Peyer's patch (tissue), 4 donors: ENCODE results near the gene PPFIBP1. TPM values are rescaled to one million over a fixed set of nuclear protein-coding genes. Genes with fewer than 3 reads are reported as not detected.

ENCODE experiments used
- DNase-seq, 3 donors: peaks; one replicate each; pipeline ENCODE4 v3.0.0-alpha.2; 2017 to 2019
- H3K27ac ChIP-seq, 4 donors: fragments of 200-600 bp; sonication (generic); one replicate each; pipeline ENCODE4 v1.5.1; 2016 to 2019
- H3K27me3 ChIP-seq, 2 donors: fragments of 200-600 bp; sonication (generic); one replicate each; pipeline ENCODE4 v1.5.1; 2019
- H3K36me3 ChIP-seq, 3 donors: fragments of 200-600 bp; sonication (generic); one replicate each; pipeline ENCODE4 v1.5.1; 2016 to 2019
- H3K4me1 ChIP-seq, 4 donors: fragments of 200-600 bp; sonication (generic); one replicate each; pipeline ENCODE4 v1.5.1; 2016 to 2019
- H3K4me3 ChIP-seq, 4 donors: fragments of 200-600 bp; sonication (generic); 1 replicate in 3 of 4; 2 replicates in 1 of 4; pipeline ENCODE4 v1.5.1; 2016 to 2019; ENCODE audit warnings: mild to moderate bottlenecking in 1 of 4
- H3K9me3 ChIP-seq, 4 donors: fragments of 200-600 bp; sonication (generic); one replicate each; pipeline ENCODE4 v1.5.1; 2016 to 2019; ENCODE audit warnings: mild to moderate bottlenecking in 1 of 4
- CTCF ChIP-seq, 6 experiments: fragments of 450-650 bp in 4 of 6; fragments of 200-600 bp in 2 of 6; sonication (generic) in 1 of 6; IDR thresholded peaks; one replicate each; pipeline ENCODE4 v1.5.1; 2017 to 2019; ENCODE audit warnings: antibody characterized with exemption in 6 of 6, mild to moderate bottlenecking in 3 of 6, moderate library complexity in 1 of 6
- POLR2A ChIP-seq, 2 donors: fragments of 450-650 bp; IDR thresholded peaks; one replicate each; pipeline ENCODE4 v1.5.1; 2017; ENCODE audit warnings: antibody characterized with exemption in 2 of 2, mild to moderate bottlenecking in 2 of 2, moderate library complexity in 2 of 2
- total RNA-seq, 4 donors: library from RNA; depleted of rRNA; stranded (reverse); fragments of >200 nt; gene quantifications; one replicate each; pipeline ENCODE4 v1.1.0, GENCODE V29; 2016

The PPFIBP1 gene
- total RNA-seq, 4 donors from 2014 or later: 37.5 to 171 (median 48.1) TPM

GRCh38 chr12:27705263-27705662 is 181.3 kb downstream of the PPFIBP1 start:
- no peak for TF ChIP-seq POLR2A (IDR thresholded peaks at IDR 0.05)
- TF ChIP-seq CTCF (IDR thresholded peaks at IDR 0.05): no peak
- no peak overlapping the region for H3K27ac ChIP-seq
- no peaks in the 10 kb centered on the region for H3K27me3 ChIP-seq
- no peak for DNase-seq
- H3K9me3 ChIP-seq: no peaks in the 10 kb centered on the region
- H3K36me3 ChIP-seq: no peaks in the 10 kb centered on the region
- no peaks in the 10 kb centered on the region for H3K4me1 ChIP-seq
- H3K4me3 ChIP-seq: no peak overlapping the region

GRCh38 chr12:27707216-27707615 is 183.2 kb downstream of the PPFIBP1 start:
- Histone ChIP-seq H3K36me3 (no peaks in the 10 kb centered on the region), H3K9me3 (no peaks in the 10 kb centered on the region), H3K4me3 (no peak overlapping the region), H3K27ac (no peak overlapping the region), H3K4me1 (peaks cover 0 to 9% (median 4%) of the 10 kb centered on the region in 4 donors), H3K27me3 (no peaks in the 10 kb centered on the region)
- no peak for TF ChIP-seq CTCF (IDR thresholded peaks at IDR 0.05)
- no peak for TF ChIP-seq POLR2A (IDR thresholded peaks at IDR 0.05)
- no peak for DNase-seq

- H3K4me1 ChIP-seq: peaks cover 0 to 10% (median 4%) of the 10 kb centered on the region in 4 donors
- peak overlapping the region in 3 of 4 donors; percentile 52 to 87 (median 84) for H3K27ac ChIP-seq
- no peaks in the 10 kb centered on the region for H3K36me3 ChIP-seq
- TF ChIP-seq POLR2A (IDR thresholded peaks at IDR 0.05) (no peak), CTCF (IDR thresholded peaks at IDR 0.05) (no peak)
- H3K27me3 ChIP-seq: no peaks in the 10 kb centered on the region
- H3K4me3 ChIP-seq: peak overlapping the region in 3 of 4 donors; percentile 82 to 84 (median 84)
- DNase-seq: no peak
- no peaks in the 10 kb centered on the region for H3K9me3 ChIP-seq
These were observed 185.4 kb downstream of the PPFIBP1 start for GRCh38 chr12:27709212-27709931.

- Histone ChIP-seq H3K4me1 (peaks cover 0 to 10% (median 4%) of the 10 kb centered on the region in 4 donors), H3K9me3 (no peaks in the 10 kb centered on the region), H3K27me3 (no peaks in the 10 kb centered on the region), H3K27ac (peak overlapping the region; percentile 52 to 87 (median 82)), H3K36me3 (peaks cover 0 to 4% (median 0%) of the 10 kb centered on the region in 3 donors), H3K4me3 (peak overlapping the region; percentile 82 to 100 (median 84))
- DNase-seq: peak in 1 of 3 donors; percentile 17
- TF ChIP-seq CTCF (IDR thresholded peaks at IDR 0.05) (no peak), POLR2A (IDR thresholded peaks at IDR 0.05) (no peak)
These were observed 186.1 kb downstream of the PPFIBP1 start for GRCh38 chr12:27709932-27710591.

GRCh38 chr12:27710592-27711316 is 186.7 kb downstream of the PPFIBP1 start, which contains the start of gene MRPS35:
Gene MRPS35 (plus strand): TSS chr12:27710832. CDS start chr12:27710844, 12 bp downstream.
- no peaks in the 10 kb centered on the region for H3K9me3 ChIP-seq
- H3K27me3 ChIP-seq: no peaks in the 10 kb centered on the region
- peak within 1 kb of the TSS; percentile 82 to 100 (median 84) for H3K4me3 ChIP-seq
- peak in 1 of 6 experiments; percentile 2 for TF ChIP-seq CTCF (IDR thresholded peaks at IDR 0.05)
- peak; percentile 44 to 46 for TF ChIP-seq POLR2A (IDR thresholded peaks at IDR 0.05)
- peaks cover 0 to 10% (median 4%) of the 10 kb centered on the region in 4 donors for H3K4me1 ChIP-seq
- DNase-seq: peak; percentile 88 to 96 (median 95)
- H3K27ac ChIP-seq: peak within 1 kb of the TSS; percentile 52 to 87 (median 82)
- H3K36me3 ChIP-seq: peaks cover 0 to 8% (median 0%) of the 10 kb centered on the region in 3 donors
